ENCODE measurements around the gene PARP16.

The PARP16 gene

DNA sequence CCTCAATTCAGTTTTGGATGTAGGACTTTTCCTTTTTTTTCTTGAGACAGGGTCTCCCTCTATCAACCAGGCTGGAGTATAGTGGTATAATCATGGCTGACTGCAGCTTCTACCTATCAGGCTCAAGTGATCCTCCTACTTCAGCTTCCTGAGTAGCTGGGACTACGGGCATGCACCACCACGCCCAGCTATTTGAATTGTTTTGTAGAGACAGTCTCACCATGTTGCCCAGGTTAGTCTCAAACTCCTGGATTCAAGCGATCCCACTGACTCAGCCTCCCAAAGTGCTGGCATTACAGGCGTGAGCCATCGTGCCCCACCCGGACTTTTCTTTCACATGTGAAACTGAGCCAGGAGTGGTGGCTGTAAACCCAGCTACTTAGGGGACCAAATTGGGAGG lies 21.3 kb upstream of the PARP16 start:
- Histone ChIP-seq H3K9ac (ENCODE audit: low read length) (no peak overlapping the region), H3K4me1 (ENCODE audit: control insufficient read depth, insufficient read depth, low read length) (no peaks in the 10 kb centered on the region), H3K27me3 (ENCODE audit: control insufficient read depth, insufficient read depth, low read length) (no peaks in the 10 kb centered on the region), H3K36me3 (ENCODE audit: control insufficient read depth, insufficient read depth, low read length) (no peaks in the 10 kb centered on the region), H3K4me3 (ENCODE audit: low read length) (no peak overlapping the region), H3K9me3 (ENCODE audit: control insufficient read depth, low read length) (no peaks in the 10 kb centered on the region)

DNA sequence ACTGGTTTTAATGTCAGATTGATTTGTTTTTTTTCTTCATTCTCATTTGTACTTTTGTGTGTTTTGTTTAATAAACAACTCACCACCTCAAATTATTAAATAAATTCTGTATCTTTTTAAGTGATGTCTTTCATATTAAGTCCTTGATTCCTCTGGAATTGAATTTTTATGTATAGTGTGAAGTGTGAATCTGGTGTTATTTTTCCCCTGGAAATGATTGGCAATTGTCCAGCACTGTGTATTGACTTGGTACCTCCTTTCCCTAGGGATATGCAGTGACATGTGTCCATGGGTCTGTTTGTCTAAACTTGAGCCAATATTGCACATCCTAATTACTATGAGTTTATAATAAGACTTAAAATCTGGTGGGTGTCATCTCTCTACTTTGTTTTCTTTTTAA lies 19.9 kb upstream of the PARP16 start:
- H3K4me1 ChIP-seq (ENCODE audit: control insufficient read depth, insufficient read depth, low read length): no peaks in the 10 kb centered on the region
- no peak overlapping the region for H3K4me3 ChIP-seq (ENCODE audit: low read length)
- H3K27me3 ChIP-seq (ENCODE audit: control insufficient read depth, insufficient read depth, low read length): no peaks in the 10 kb centered on the region
- no peaks in the 10 kb centered on the region for H3K36me3 ChIP-seq (ENCODE audit: control insufficient read depth, insufficient read depth, low read length)
- H3K9ac ChIP-seq (ENCODE audit: low read length): no peak overlapping the region
- no peaks in the 10 kb centered on the region for H3K9me3 ChIP-seq (ENCODE audit: control insufficient read depth, low read length)

GRCh38 chr15:65305776-65306175 lies 19.1 kb upstream of the PARP16 start:
- no peaks in the 10 kb centered on the region for H3K36me3 ChIP-seq (ENCODE audit: control insufficient read depth, insufficient read depth, low read length)
- H3K9me3 ChIP-seq (ENCODE audit: control insufficient read depth, low read length): no peaks in the 10 kb centered on the region
- no peaks in the 10 kb centered on the region for H3K4me1 ChIP-seq (ENCODE audit: control insufficient read depth, insufficient read depth, low read length)
- no peak overlapping the region for H3K9ac ChIP-seq (ENCODE audit: low read length)
- H3K27me3 ChIP-seq (ENCODE audit: control insufficient read depth, insufficient read depth, low read length): no peaks in the 10 kb centered on the region
- no peak overlapping the region for H3K4me3 ChIP-seq (ENCODE audit: low read length)

DNA sequence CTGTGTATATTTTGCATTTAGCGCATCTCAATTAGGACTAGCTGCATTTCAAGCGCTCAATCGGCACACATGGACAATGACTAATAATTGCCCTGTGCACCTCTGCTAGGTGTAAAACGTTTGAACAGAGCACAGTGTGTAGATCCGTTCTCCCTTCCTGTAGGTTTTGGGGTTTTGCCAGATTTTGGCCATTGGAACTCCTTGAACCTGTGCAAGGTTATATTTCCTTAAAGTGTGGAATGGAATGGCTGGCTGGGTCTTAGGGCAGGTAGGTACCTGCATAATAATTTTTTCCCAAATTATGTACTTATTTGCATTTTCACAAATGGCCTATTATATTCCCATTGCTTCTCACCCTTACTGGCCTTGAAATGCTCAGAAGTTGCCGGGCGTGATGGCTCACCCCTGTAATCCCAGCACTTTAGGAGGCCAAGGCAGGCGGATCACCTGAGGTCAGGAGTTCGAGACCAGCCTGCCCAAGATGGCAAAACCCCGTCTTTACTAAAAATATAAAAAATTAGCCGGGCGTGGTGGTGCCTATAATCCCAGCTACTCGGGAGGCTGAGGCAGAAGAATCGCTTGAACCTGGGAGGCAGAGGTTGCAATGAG lies 18.6 kb upstream of the PARP16 start:
- Histone ChIP-seq H3K4me3 (ENCODE audit: low read length) (no peak overlapping the region), H3K27me3 (ENCODE audit: control insufficient read depth, insufficient read depth, low read length) (no peaks in the 10 kb centered on the region), H3K36me3 (ENCODE audit: control insufficient read depth, insufficient read depth, low read length) (no peaks in the 10 kb centered on the region), H3K4me1 (ENCODE audit: control insufficient read depth, insufficient read depth, low read length) (no peaks in the 10 kb centered on the region), H3K9me3 (ENCODE audit: control insufficient read depth, low read length) (no peaks in the 10 kb centered on the region), H3K9ac (ENCODE audit: low read length) (peak overlapping the region; percentile 73)

- Histone ChIP-seq H3K4me3 (ENCODE audit: low read length) (peak within 1 kb of the TSS; percentile 53), H3K9ac (ENCODE audit: low read length) (peak within 1 kb of the TSS; percentile 73), H3K4me1 (ENCODE audit: control insufficient read depth, insufficient read depth, low read length) (no peaks in the 10 kb centered on the region), H3K27me3 (ENCODE audit: control insufficient read depth, insufficient read depth, low read length) (no peaks in the 10 kb centered on the region), H3K36me3 (ENCODE audit: control insufficient read depth, insufficient read depth, low read length) (no peaks in the 10 kb centered on the region), H3K9me3 (ENCODE audit: control insufficient read depth, low read length) (no peaks in the 10 kb centered on the region)
These were observed 17.9 kb upstream of the PARP16 start, which contains the start of gene RNU5B-1 for GRCh38 chr15:65304381-65305149. Gene RNU5B-1 (plus strand): TSS chr15:65304677.

DNA sequence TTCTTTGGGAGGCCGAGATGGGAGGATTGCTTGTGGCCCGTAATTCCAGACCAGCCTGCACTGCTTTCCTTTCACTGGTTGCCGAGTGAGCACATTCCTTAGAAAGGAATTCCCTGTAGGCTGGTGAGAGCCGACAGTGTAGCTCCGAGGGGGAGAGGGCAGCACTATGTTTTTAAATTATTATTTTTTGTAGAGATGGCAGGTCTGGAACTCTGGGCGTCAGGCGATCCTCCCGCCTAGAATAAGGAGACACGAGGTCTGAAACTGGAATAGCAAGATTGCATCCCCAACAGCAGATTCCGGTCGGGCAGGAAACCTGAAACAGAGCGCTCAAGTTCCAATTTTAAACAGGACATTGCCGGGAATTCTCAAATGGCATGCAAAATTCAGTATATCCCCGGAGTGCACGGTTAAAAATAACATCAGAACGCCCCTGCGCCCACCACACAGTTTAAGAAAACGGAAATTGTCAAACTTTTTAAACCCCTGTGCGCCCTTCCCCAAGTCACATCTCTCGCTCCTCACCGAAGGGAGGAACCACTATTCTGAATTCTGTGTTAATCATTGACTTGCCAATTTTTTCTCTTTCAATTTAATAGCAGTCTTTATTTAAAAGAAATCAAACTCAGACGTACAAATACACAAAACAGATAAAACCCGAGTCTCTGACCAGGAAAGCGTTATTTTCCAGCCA lies 17.2 kb upstream of the PARP16 start:
- H3K9ac ChIP-seq (ENCODE audit: low read length): peak overlapping the region; percentile 73
- H3K36me3 ChIP-seq (ENCODE audit: control insufficient read depth, insufficient read depth, low read length): no peaks in the 10 kb centered on the region
- no peaks in the 10 kb centered on the region for H3K4me1 ChIP-seq (ENCODE audit: control insufficient read depth, insufficient read depth, low read length)
- peak overlapping the region; percentile 53 for H3K4me3 ChIP-seq (ENCODE audit: low read length)
- H3K9me3 ChIP-seq (ENCODE audit: control insufficient read depth, low read length): no peaks in the 10 kb centered on the region
- H3K27me3 ChIP-seq (ENCODE audit: control insufficient read depth, insufficient read depth, low read length): no peaks in the 10 kb centered on the region

GRCh38 chr15:65302061-65302460 lies 15.4 kb upstream of the PARP16 start:
- Histone ChIP-seq H3K27me3 (ENCODE audit: control insufficient read depth, insufficient read depth, low read length) (no peaks in the 10 kb centered on the region), H3K4me1 (ENCODE audit: control insufficient read depth, insufficient read depth, low read length) (peaks cover 8% of the 10 kb centered on the region), H3K36me3 (ENCODE audit: control insufficient read depth, insufficient read depth, low read length) (no peaks in the 10 kb centered on the region), H3K4me3 (ENCODE audit: low read length) (no peak overlapping the region), H3K9ac (ENCODE audit: low read length) (no peak overlapping the region), H3K9me3 (ENCODE audit: control insufficient read depth, low read length) (no peaks in the 10 kb centered on the region)

DNA sequence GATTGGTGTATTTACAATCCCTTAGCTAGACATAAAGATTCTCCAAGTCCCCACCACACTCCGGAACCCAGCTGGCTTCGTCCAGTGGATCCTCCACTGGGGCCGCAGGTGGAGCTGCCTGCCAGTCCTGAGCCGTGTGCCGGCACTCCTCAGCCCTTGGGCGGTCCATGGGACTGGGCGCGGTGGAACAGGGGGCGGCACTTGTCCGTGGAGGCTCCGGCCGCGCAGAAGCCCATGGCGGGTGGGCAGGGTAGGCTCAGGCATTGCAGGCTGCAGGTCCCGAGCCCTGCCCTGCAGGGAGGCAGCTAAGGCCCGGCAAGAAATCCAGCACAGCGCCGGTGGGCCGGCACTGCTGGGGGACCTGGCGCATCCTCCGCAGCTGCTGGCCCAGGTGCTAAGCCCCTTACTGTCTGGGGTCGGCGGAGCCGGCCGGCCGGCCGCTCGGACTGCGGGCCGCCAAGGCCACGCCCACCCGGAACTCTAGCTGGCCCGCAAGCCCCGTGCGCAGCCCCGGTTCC lies 14.3 kb upstream of the PARP16 start:
- Histone ChIP-seq H3K4me1 (ENCODE audit: control insufficient read depth, insufficient read depth, low read length) (peaks cover 10% of the 10 kb centered on the region), H3K9ac (ENCODE audit: low read length) (no peak overlapping the region), H3K4me3 (ENCODE audit: low read length) (no peak overlapping the region), H3K27me3 (ENCODE audit: control insufficient read depth, insufficient read depth, low read length) (no peaks in the 10 kb centered on the region), H3K9me3 (ENCODE audit: control insufficient read depth, low read length) (no peaks in the 10 kb centered on the region), H3K36me3 (ENCODE audit: control insufficient read depth, insufficient read depth, low read length) (no peaks in the 10 kb centered on the region)

- Histone ChIP-seq H3K27me3 (ENCODE audit: control insufficient read depth, insufficient read depth, low read length) (no peaks in the 10 kb centered on the region), H3K4me3 (ENCODE audit: low read length) (no peak overlapping the region), H3K9me3 (ENCODE audit: control insufficient read depth, low read length) (no peaks in the 10 kb centered on the region), H3K9ac (ENCODE audit: low read length) (no peak overlapping the region), H3K36me3 (ENCODE audit: control insufficient read depth, insufficient read depth, low read length) (no peaks in the 10 kb centered on the region), H3K4me1 (ENCODE audit: control insufficient read depth, insufficient read depth, low read length) (peaks cover 10% of the 10 kb centered on the region)
These were observed 12.0 kb upstream of the PARP16 start for GRCh38 chr15:65298731-65299130.

- no peaks in the 10 kb centered on the region for H3K9me3 ChIP-seq (ENCODE audit: control insufficient read depth, low read length)
- peaks cover 10% of the 10 kb centered on the region for H3K4me1 ChIP-seq (ENCODE audit: control insufficient read depth, insufficient read depth, low read length)
- H3K9ac ChIP-seq (ENCODE audit: low read length): no peak overlapping the region
- H3K4me3 ChIP-seq (ENCODE audit: low read length): no peak overlapping the region
- no peaks in the 10 kb centered on the region for H3K36me3 ChIP-seq (ENCODE audit: control insufficient read depth, insufficient read depth, low read length)
- H3K27me3 ChIP-seq (ENCODE audit: control insufficient read depth, insufficient read depth, low read length): no peaks in the 10 kb centered on the region
These were observed 6.3 kb upstream of the PARP16 start for GRCh38 chr15:65292938-65293518.

GRCh38 chr15:65290228-65290627 lies 3.5 kb upstream of the PARP16 start:
- no peak overlapping the region for H3K9ac ChIP-seq (ENCODE audit: low read length)
- H3K4me1 ChIP-seq (ENCODE audit: control insufficient read depth, insufficient read depth, low read length): peaks cover 19% of the 10 kb centered on the region
- H3K9me3 ChIP-seq (ENCODE audit: control insufficient read depth, low read length): no peaks in the 10 kb centered on the region
- H3K4me3 ChIP-seq (ENCODE audit: low read length): no peak overlapping the region
- no peaks in the 10 kb centered on the region for H3K36me3 ChIP-seq (ENCODE audit: control insufficient read depth, insufficient read depth, low read length)
- H3K27me3 ChIP-seq (ENCODE audit: control insufficient read depth, insufficient read depth, low read length): no peaks in the 10 kb centered on the region
